Skeletal muscle satellite cell (primary cell): Measurements from ENCODE around the gene SOAT2. TPM values are rescaled to one million over a fixed set of nuclear protein-coding genes. Genes with fewer than 3 reads are reported as not detected.

Experiments used
- H3K27me3 ChIP-seq: 2 replicates; pipeline ENCODE4 v1.7.0; 2013; ENCODE audit warnings: low read length; ENCODE audit not compliant: control insufficient read depth, insufficient read depth
- H3K36me3 ChIP-seq: 2 replicates; pipeline ENCODE4 v1.7.0; 2013; ENCODE audit warnings: mild to moderate bottlenecking, control low read depth, low read length; ENCODE audit not compliant: insufficient read depth
- H3K4me1 ChIP-seq: 2 replicates; pipeline ENCODE4 v1.7.0; 2013; ENCODE audit warnings: low read length; ENCODE audit not compliant: control insufficient read depth, insufficient read depth
- H3K4me2 ChIP-seq: 2 replicates; pipeline ENCODE4 v1.7.0; 2013; ENCODE audit warnings: mild to moderate bottlenecking, low read length
- H3K4me3 ChIP-seq: 2 replicates; pipeline ENCODE4 v1.7.0; 2013; ENCODE audit warnings: low read length
- H3K9ac ChIP-seq: 2 replicates; pipeline ENCODE4 v1.7.0; 2013; ENCODE audit warnings: mild to moderate bottlenecking, low read depth, low read length, moderate library complexity
- H3K9me3 ChIP-seq: replicated peaks from 2 replicates; pipeline ENCODE4 v1.7.0; 2013; ENCODE audit warnings: mild to moderate bottlenecking, control low read depth, low read length
- small RNA-seq: library from RNA; depleted of rRNA; stranded (forward); fragments of <200 nt; gene quantifications from one replicate; pipeline ENCODE3, GENCODE V24; 2012

Gene SOAT2

GRCh38 chr12:53170876-53171724, 67.8 kb downstream of the SOAT2 start:
- H3K4me3 ChIP-seq: no peak overlapping the region
- no peaks in the 10 kb centered on the region for H3K9me3 ChIP-seq

GRCh38 chr12:53171725-53172329, 68.5 kb downstream of the SOAT2 start:
- Histone ChIP-seq H3K27me3 (no peaks in the 10 kb centered on the region), H3K4me2 (no peak overlapping the region), H3K36me3 (peaks cover 10% of the 10 kb centered on the region), H3K4me3 (no peak overlapping the region), H3K9me3 (no peaks in the 10 kb centered on the region), H3K4me1 (peaks cover 13% of the 10 kb centered on the region), H3K9ac (no peak overlapping the region)

More at GRCh38 chr12:53170876-53171724, 67.8 kb downstream of the SOAT2 start:
- Histone ChIP-seq H3K27me3 (no peaks in the 10 kb centered on the region), H3K9ac (no peak overlapping the region), H3K36me3 (peaks cover 10% of the 10 kb centered on the region), H3K4me1 (peaks cover 13% of the 10 kb centered on the region), H3K4me2 (no peak overlapping the region)

DNA sequence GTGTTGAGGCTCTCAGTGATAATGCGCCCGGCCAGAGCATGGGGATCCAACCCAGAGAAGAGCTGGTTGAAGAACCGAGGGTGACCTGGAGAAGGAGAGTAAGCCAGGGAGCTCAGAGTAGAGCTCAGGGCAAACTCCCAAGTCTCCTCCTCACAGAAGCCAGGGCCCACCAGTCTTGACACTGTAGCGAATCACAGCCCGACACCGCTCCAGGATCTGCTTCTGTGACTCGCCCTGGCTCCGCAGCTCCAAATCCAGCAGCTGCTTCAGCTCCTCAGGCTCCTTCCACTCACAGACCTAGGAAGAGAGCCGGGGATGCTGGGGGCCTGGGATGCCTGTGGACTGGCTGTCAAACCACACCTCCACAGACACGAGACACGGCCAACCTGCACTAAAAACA, 69.1 kb downstream of the SOAT2 start:
- Histone ChIP-seq H3K9ac (no peak overlapping the region), H3K27me3 (no peaks in the 10 kb centered on the region), H3K4me1 (peaks cover 13% of the 10 kb centered on the region), H3K9me3 (no peaks in the 10 kb centered on the region), H3K36me3 (peaks cover 10% of the 10 kb centered on the region), H3K4me3 (no peak overlapping the region), H3K4me2 (no peak overlapping the region)

- Histone ChIP-seq H3K36me3 (peaks cover 10% of the 10 kb centered on the region), H3K4me1 (peaks cover 13% of the 10 kb centered on the region), H3K9me3 (no peaks in the 10 kb centered on the region), H3K27me3 (no peaks in the 10 kb centered on the region), H3K4me3 (no peak overlapping the region), H3K9ac (no peak overlapping the region), H3K4me2 (no peak overlapping the region)
These were observed 69.9 kb downstream of the SOAT2 start for GRCh38 chr12:53173085-53173715.

Small RNA genes within 50 kb of the gene (small RNA-seq; reads per million reads assigned to genes)
- gene HIGD1AP1 (not detected), gene MIR6757 (not detected), gene RNU6-333P (not detected)
